Esophagus muscularis mucosa (tissue), 3 donors: ENCODE measurements around the gene MYPN.

ENCODE experiments used
- POLR2A ChIP-seq: fragments of 450-650 bp; IDR thresholded peaks from one replicate; pipeline ENCODE4 v1.6.1; 2017; ENCODE audit warnings: antibody characterized with exemption, moderate library complexity, mild to moderate bottlenecking, low read depth
- POLR2AphosphoS5 ChIP-seq, 2 donors: sonication (generic); formaldehyde crosslinking; IDR thresholded peaks; one replicate each; pipeline ENCODE4 v1.6.1; 2017; ENCODE audit warnings: antibody characterized with exemption in 2 of 2
- TF ChIP-seq, protein P1 (sequence below), 3 experiments: fragments of 200-600 bp in 2 of 3; fragments of 450-650 bp in 1 of 3; sonication (generic) in 2 of 3; IDR thresholded peaks; one replicate each; pipeline ENCODE4 v1.5.1; 2017 to 2019; ENCODE audit warnings: antibody characterized with exemption in 3 of 3, mild to moderate bottlenecking in 2 of 3, moderate library complexity in 1 of 3

DNA sequence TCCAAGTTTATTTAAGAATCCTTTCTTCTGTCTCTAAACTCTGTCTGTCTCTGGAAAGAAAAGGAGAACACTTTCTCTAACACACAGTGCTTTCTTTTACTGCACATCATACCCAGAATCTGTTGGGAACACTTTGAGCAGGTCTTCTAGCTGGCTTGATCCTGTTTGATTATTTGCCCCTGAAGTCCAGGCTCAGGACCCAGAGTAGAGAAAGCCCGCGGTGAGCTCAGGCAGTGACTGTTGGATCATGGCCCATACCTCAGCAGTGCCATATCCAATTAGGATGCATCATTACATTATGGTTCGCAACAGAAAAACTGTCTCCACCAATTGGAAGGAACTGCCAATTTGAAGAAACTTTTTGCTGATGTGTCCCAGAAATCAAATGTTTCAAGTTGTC is 71.2 kb downstream of the MYPN start:
- TF ChIP-seq, protein P1, sequence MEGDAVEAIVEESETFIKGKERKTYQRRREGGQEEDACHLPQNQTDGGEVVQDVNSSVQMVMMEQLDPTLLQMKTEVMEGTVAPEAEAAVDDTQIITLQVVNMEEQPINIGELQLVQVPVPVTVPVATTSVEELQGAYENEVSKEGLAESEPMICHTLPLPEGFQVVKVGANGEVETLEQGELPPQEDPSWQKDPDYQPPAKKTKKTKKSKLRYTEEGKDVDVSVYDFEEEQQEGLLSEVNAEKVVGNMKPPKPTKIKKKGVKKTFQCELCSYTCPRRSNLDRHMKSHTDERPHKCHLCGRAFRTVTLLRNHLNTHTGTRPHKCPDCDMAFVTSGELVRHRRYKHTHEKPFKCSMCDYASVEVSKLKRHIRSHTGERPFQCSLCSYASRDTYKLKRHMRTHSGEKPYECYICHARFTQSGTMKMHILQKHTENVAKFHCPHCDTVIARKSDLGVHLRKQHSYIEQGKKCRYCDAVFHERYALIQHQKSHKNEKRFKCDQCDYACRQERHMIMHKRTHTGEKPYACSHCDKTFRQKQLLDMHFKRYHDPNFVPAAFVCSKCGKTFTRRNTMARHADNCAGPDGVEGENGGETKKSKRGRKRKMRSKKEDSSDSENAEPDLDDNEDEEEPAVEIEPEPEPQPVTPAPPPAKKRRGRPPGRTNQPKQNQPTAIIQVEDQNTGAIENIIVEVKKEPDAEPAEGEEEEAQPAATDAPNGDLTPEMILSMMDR (IDR thresholded peaks at IDR 0.05) = no peak
- TF ChIP-seq POLR2A (no peak), POLR2AphosphoS5 (IDR thresholded peaks at IDR 0.05) (no peak)
